ENCODE measurements around the gene LRRC55.
"Not testable (repeated sequence)": the region's sequence is repeated elsewhere in the genome, so short reads cannot be mapped to it uniquely, and the experiment has no call there.

The LRRC55 gene

GRCh38 chr11:57160665-57161064 is 21.1 kb upstream of the LRRC55 start:
- DNase-seq = no peak

GRCh38 chr11:57161351-57161750 is 20.4 kb upstream of the LRRC55 start:
- no peak for DNase-seq

- DNase-seq = no peak
Observed at GRCh38 chr11:57162179-57162898, 19.4 kb upstream of the LRRC55 start.

- no peak for DNase-seq
Observed at GRCh38 chr11:57163160-57163868, 18.4 kb upstream of the LRRC55 start.

GRCh38 chr11:57164317-57164716 is 17.4 kb upstream of the LRRC55 start:
- DNase-seq = no peak

GRCh38 chr11:57167125-57167846 is 14.5 kb upstream of the LRRC55 start:
- no peak for DNase-seq

GRCh38 chr11:57169732-57170313 is 11.9 kb upstream of the LRRC55 start:
- DNase-seq = not testable (repeated sequence)

- no peak for DNase-seq
Observed at GRCh38 chr11:57172031-57172430, 9.7 kb upstream of the LRRC55 start.

- DNase-seq = no peak
Observed at GRCh38 chr11:57174656-57175055, 7.1 kb upstream of the LRRC55 start.

- DNase-seq = no peak
Observed at GRCh38 chr11:57175478-57175877, 6.3 kb upstream of the LRRC55 start.

GRCh38 chr11:57178334-57178733 is 3.4 kb upstream of the LRRC55 start:
- DNase-seq = no peak

- DNase-seq = peak; percentile 11
Observed at GRCh38 chr11:57179681-57180080, 2.1 kb upstream of the LRRC55 start.

GRCh38 chr11:57180081-57180561 is 1.6 kb upstream of the LRRC55 start:
- DNase-seq = peak; percentile 31

- DNase-seq = no peak
Observed at GRCh38 chr11:57180964-57181363, 789 bp upstream of the LRRC55 start.

GRCh38 chr11:57182896-57183295 is 1.1 kb downstream of the LRRC55 start:
- DNase-seq = no peak

- DNase-seq = no peak
Observed at GRCh38 chr11:57190548-57190947, 8.8 kb downstream of the LRRC55 start.

- no peak for DNase-seq
Observed at GRCh38 chr11:57191311-57192219, 9.8 kb downstream of the LRRC55 start.

GRCh38 chr11:57192316-57192715 is 10.6 kb downstream of the LRRC55 start:
- no peak for DNase-seq

- no peak for DNase-seq
Observed at GRCh38 chr11:57196596-57196995, 14.8 kb downstream of the LRRC55 start.

- no peak for DNase-seq
Observed at GRCh38 chr11:57197762-57198161, 16.0 kb downstream of the LRRC55 start.

GRCh38 chr11:57199330-57199729 is 17.6 kb downstream of the LRRC55 start:
- DNase-seq = no peak

- DNase-seq = no peak
Observed at GRCh38 chr11:57200917-57201316, 19.2 kb downstream of the LRRC55 start.

All from right kidney (tissue), 1 donor.